ENCODE results near the gene CCT8.
"Not testable (repeated sequence)": the region's sequence is repeated elsewhere in the genome, so short reads cannot be mapped to it uniquely, and the experiment has no call there.

Gene CCT8

DNA sequence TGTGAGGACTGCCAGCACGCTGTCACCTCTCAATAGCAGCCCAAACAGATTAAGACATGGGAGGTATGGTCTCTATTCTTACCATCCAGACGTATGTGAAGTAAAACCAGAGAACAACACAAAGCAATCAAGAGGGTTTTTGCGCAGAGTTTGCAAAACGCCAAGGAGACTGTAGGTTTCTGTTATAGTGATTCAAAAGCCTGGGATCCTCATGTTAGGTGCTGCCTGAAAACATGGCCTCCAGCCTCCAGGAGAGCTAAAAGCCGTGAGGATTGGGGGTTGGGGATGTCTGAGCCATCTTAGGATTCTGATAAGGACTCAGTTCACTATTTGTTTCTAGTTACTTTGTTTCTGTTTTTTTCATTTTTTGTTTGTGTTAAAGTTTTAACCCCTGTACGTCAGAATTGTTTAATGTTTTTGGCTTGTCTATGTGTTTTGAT is 4.2 kb upstream of the CCT8 start:
- no peak for DNase-seq (ENCODE audit: low read depth, low spot score)

DNA sequence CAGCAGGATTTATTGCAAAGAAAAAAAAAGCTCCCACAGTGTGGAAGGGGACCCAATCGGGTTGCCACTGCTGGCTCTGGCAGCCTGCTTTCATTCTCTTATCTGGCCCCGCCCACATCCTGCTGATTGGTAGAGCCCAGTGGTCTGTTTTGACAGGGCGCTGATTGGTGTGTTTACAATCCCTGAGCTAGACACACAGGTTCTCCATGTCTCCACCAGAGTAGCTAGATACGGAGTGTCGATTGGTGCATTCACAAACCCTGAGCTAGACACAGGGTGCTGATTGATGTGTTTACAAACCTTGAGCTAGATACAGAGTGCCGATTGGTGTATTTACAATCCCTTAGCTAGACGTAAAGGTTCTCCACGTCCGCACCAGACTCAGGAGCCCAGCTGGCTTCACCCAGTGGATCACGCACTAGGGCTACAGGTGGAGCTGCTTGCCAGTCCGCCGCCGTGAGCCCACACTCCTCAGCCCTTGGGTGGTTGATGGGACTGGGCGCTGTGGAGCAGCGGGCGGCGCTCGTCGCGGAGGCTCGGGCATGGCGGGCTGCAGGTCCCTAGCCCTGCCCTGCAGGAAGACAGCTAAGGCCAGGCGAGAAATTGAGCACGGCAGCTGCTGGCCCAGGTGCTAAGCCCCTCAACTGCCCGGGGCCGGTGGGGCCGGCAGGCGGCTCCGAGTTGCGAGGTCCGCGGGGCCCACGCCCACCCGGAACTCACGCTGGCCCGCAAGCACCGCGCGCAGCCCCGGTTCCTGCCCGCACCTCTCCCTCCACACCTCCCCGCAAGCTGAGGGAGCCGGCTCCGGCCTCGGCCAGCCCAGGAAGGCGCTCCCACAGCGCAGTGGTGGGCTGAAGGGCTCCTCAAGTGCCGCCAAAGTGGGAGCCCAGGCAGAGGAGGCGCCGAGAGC is 3.5 kb upstream of the CCT8 start:
- DNase-seq (ENCODE audit: low read depth, low spot score), result not testable (repeated sequence)

- DNase-seq (ENCODE audit: low read depth, low spot score), result no peak
Observed at GRCh38 chr21:29075706-29076466, 2.4 kb upstream of the CCT8 start.

DNA sequence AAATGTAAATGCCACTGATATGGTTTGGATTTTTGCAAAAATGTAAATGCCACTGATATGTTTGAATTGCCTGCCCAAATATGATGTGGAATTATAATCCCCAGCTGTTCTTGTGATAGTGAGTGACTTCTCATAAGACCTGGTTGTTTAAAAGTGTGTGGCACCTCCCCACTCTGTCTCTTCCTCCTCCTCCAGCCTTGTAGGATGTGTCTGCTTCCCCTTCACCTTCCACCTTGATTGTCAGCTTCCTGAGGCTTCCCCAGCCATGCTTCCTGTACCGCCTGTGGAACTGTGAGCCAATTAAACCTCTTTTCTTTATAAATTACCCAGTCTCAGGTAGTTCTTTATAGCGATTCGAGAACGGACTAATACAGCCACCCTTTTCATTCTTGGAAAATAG is 1.3 kb upstream of the CCT8 start:
- no peak for DNase-seq (ENCODE audit: low read depth, low spot score)

DNA sequence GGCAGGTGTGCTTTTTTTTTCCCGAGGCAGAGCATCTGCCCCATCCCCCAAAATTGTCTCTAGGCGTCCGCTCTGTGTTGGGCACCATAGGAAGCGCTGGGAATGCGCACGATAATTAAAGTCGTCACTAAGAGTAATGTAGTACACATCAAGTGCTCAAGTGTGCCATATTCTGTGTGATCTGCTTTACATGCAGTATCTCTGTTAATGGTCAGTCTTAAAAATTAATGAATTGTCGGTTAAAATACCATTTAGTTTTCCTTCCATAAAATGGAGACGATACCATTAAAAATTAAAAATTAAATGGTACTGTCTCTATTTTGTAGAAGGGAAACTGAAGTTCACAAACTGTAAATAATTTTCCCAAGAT is 544 bp upstream of the CCT8 start:
- no peak for DNase-seq (ENCODE audit: low read depth, low spot score)

DNA sequence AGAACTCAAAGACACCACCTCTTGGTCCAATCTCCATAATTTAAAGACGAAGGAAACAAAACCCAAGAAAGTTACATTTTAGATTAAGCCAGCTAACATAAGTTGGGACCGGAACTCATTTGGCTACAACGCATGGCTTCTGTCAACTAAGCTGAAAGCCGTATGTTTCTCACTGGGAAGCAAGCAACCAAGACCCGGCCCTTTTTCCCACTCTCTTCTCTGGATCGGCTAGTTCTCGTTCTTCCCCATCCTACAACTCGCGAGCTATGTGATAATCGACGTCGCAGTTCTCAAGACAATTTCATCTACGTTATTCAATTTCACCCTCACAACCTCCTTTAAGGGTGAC is 601 bp downstream of the CCT8 start:
- DNase-seq (ENCODE audit: low read depth, low spot score), result no peak

- DNase-seq (ENCODE audit: low read depth, low spot score), result no peak
Observed at GRCh38 chr21:29064850-29065481, 8.5 kb downstream of the CCT8 start.

DNA sequence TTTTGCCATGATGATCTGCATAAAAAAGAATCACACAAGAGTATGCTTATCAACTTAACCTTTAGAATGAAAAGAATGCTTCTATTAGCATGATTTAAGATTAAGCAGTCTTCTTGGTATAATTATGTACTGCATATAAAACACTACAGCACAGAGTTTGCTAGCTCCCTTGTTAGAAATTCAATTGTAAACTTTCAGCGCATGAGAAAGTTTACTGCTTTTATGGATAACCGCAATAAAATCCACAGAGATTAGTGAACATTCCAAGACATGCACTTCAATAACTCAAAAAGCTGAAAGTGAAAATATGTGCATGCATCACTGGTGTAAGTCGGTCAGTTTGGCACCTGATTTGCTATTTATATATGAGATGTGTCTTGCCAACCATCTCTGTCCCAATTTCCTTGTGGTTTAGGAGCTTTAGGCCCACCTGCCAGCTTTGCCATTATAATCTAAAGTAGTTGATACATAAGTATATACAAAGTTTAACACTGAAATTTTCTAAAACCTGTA is 16.9 kb downstream of the CCT8 start:
- DNase-seq (ENCODE audit: low read depth, low spot score), result no peak

- no peak for DNase-seq (ENCODE audit: low read depth, low spot score)
Observed at GRCh38 chr21:29056005-29056404, 17.4 kb downstream of the CCT8 start.

- no peak for DNase-seq (ENCODE audit: low read depth, low spot score)
Observed at GRCh38 chr21:29055080-29055479, 18.4 kb downstream of the CCT8 start.

DNA sequence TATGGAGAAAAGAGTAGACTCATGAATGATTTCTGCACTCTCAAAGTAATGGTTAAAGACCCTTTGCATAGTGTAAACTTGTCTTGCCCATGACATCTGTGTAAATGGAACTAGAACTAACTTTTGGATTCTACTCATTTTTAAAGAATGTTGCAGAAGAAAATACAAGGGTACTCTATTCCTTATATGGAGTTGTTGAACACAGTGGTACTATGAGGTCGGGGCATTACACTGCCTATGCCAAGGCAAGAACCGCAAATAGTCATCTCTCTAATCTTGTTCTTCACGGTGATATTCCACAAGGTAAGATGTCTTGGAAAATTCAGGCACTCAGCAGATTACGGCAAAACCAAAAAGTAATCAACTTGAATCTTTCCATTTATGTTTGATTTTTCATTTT is 19.8 kb downstream of the CCT8 start:
- no peak for DNase-seq (ENCODE audit: low read depth, low spot score)

GRCh38 chr21:29053011-29053553 is 20.4 kb downstream of the CCT8 start:
- DNase-seq (ENCODE audit: low read depth, low spot score), result no peak

DNA sequence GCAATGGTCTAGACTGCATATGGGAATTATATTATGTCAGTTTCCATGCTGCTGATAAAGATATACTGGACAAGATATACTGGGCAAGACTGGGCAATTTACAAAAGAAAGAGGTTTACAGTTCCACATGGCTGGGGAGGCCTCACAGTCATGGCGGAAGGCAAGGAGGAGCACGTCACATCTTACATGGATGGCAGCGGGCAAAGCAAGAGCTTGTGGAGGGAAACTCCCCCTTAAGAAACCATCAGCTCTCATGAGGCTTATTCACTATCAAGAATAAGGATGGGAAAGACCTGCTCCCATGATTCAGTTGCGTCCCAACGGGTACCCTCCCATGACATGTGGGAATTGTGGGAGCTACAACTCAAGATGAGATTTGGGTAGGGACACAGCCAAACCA is 21.2 kb downstream of the CCT8 start:
- DNase-seq (ENCODE audit: low read depth, low spot score), result no peak

DNA sequence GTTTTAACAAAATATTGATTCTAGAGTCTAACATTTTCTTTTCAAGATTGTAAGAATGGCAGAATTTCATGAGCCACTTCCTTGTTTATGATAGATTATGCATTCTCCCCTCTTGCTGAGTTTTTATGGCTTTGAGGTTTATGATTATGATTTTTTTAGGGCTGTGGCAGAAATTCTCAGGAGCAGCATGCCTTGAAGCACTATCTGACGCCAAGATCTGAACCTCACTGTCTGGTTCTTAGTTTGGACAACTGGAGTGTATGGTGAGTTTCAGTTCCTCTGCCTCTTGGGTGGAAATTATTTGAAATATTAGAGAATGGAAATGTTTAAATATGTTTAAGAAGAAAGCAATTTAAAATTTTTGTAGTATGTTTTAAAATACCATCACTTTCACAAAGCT is 38.8 kb downstream of the CCT8 start:
- DNase-seq (ENCODE audit: low read depth, low spot score), result no peak

- DNase-seq (ENCODE audit: low read depth, low spot score), result no peak
Observed at GRCh38 chr21:29033871-29034270, 39.6 kb downstream of the CCT8 start.

DNA sequence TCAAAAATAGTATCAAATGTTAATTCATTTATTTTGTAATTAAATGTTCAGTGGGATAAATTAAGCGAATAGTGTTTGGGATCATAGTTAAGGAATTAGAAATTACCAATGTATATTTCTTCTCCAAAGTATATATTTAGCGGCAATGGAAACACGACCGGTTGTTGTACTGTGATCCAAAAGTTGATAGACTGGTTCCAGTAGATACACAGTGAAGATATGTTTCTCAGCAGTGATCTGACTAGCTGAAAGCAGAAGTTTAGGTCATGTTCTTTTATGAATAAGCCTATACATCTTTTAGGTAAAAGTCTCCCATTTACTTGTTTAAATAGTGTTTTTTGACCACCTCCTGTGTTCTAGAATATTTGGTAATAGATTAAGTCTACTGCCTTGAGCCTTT is 40.1 kb downstream of the CCT8 start:
- DNase-seq (ENCODE audit: low read depth, low spot score), result no peak

DNA sequence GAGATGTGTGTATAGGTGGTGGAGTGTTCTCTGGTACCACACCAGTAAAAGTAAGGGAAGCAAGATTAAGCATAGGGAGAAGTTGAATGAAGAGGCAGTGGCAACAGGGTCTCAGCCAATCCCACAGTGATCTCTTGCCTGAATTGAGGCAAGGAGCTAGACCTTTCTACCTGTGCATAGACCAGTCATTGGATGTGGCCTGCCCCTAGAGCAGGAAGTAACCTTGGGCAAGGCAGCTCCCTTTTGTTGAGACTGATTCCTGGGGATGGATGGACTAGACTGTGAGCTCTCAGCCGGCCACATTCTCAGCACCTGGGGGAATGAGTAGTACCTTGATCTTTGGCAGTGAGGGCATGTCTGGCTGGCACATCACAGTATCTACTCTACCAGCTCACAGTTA is 42.5 kb downstream of the CCT8 start:
- no peak for DNase-seq (ENCODE audit: low read depth, low spot score)

GRCh38 chr21:29029524-29029923 is 43.9 kb downstream of the CCT8 start:
- no peak for DNase-seq (ENCODE audit: low read depth, low spot score)

GRCh38 chr21:29025328-29025713 is 48.1 kb downstream of the CCT8 start:
- DNase-seq (ENCODE audit: low read depth, low spot score), result no peak

- DNase-seq (ENCODE audit: low read depth, low spot score), result peak; percentile 88
Observed at GRCh38 chr21:29024474-29025327, 48.7 kb downstream of the CCT8 start, which contains the start of gene USP16. TSS of gene USP16 (plus strand) at chr21:29024668. CDS start at chr21:29027914, 3,246 bp downstream.

GRCh38 chr21:29022166-29022565 is 51.3 kb downstream of the CCT8 start:
- DNase-seq (ENCODE audit: low read depth, low spot score), result no peak

Measured in iPS DF 19.7 (cell line).